Stimulated activated CD4-positive, alpha-beta T cell treated with anti-CD3 and anti-CD28 coated beads, Interleukin-12 subunit alpha, Interleukin-12 subunit beta, amount 100 ng/mL, for 4 hours (primary cell): ENCODE measurements around the gene SCAP.
"Not testable (repeated sequence)": the region's sequence is repeated elsewhere in the genome, so short reads cannot be mapped to it uniquely, and the experiment has no call there.

ENCODE experiments used
- DNase-seq: peaks from one replicate; pipeline ENCODE4 v3.0.0-alpha.2; 2020

SCAP gene

GRCh38 chr3:47392933-47393332, 82.8 kb downstream of the SCAP start:
- no peak for DNase-seq

GRCh38 chr3:47385796-47386195, 89.9 kb downstream of the SCAP start:
- DNase-seq: no peak

GRCh38 chr3:47385007-47385406, 90.7 kb downstream of the SCAP start:
- no peak for DNase-seq

- no peak for DNase-seq
Measured at GRCh38 chr3:47384425-47384824, 91.3 kb downstream of the SCAP start.

- DNase-seq: peak; percentile 71
Measured at GRCh38 chr3:47381317-47382157, 94.2 kb downstream of the SCAP start.

- peak; percentile 97 for DNase-seq
Measured at GRCh38 chr3:47380601-47381316, 95.0 kb downstream of the SCAP start, which contains the start of gene PTPN23. Gene PTPN23, plus strand, starts transcription at chr3:47381021. Its CDS starts 76 bp downstream, at chr3:47381097.

- no peak for DNase-seq
Measured at GRCh38 chr3:47380026-47380600, 95.6 kb downstream of the SCAP start.

- no peak for DNase-seq
Measured at GRCh38 chr3:47379411-47379899, 96.3 kb downstream of the SCAP start.

- no peak for DNase-seq
Measured at GRCh38 chr3:47378869-47379268, 96.9 kb downstream of the SCAP start.

- no peak for DNase-seq
Measured at GRCh38 chr3:47377186-47377585, 98.6 kb downstream of the SCAP start.

- no peak for DNase-seq
Measured at GRCh38 chr3:47376393-47376792, 99.3 kb downstream of the SCAP start.

- DNase-seq: no peak
Measured at GRCh38 chr3:47374587-47374986, 101.2 kb downstream of the SCAP start.

- peak; percentile 18 for DNase-seq
Measured at GRCh38 chr3:47370887-47371697, 104.6 kb downstream of the SCAP start.

GRCh38 chr3:47370020-47370419, 105.7 kb downstream of the SCAP start:
- not testable (repeated sequence) for DNase-seq

GRCh38 chr3:47367631-47368030, 108.1 kb downstream of the SCAP start:
- no peak for DNase-seq

GRCh38 chr3:47366833-47367232, 108.9 kb downstream of the SCAP start:
- DNase-seq: no peak

GRCh38 chr3:47365213-47366153, 110.3 kb downstream of the SCAP start:
- no peak for DNase-seq
